ENCODE measurements around the gene CLDN19.

DNA sequence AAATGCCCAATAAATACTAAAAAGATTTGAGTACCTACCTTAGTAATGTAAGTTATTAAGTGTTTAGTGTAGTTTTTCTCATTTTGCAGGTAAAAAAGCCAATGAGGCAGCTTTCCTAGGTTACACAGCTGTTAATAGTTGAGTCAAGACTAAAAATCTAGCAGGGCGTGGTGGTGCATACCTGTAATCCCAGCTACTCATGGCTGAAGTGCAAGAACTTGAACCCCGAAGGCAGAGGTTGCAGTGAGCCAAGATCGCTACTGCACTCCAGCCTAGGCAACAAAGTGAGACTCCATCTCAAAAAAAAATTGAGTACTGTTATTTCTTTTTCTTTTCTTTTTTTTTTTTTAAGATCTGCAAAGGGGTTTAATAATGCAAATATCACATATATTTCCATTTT is 50.1 kb downstream of the CLDN19 start:
- no peak for TF ChIP-seq POLR2A (IDR thresholded peaks at IDR 0.05)
- TF ChIP-seq, protein P1, sequence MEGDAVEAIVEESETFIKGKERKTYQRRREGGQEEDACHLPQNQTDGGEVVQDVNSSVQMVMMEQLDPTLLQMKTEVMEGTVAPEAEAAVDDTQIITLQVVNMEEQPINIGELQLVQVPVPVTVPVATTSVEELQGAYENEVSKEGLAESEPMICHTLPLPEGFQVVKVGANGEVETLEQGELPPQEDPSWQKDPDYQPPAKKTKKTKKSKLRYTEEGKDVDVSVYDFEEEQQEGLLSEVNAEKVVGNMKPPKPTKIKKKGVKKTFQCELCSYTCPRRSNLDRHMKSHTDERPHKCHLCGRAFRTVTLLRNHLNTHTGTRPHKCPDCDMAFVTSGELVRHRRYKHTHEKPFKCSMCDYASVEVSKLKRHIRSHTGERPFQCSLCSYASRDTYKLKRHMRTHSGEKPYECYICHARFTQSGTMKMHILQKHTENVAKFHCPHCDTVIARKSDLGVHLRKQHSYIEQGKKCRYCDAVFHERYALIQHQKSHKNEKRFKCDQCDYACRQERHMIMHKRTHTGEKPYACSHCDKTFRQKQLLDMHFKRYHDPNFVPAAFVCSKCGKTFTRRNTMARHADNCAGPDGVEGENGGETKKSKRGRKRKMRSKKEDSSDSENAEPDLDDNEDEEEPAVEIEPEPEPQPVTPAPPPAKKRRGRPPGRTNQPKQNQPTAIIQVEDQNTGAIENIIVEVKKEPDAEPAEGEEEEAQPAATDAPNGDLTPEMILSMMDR (IDR thresholded peaks at IDR 0.05): no peak
